Measurements from ENCODE around the gene CDH11.
A peak's percentile ranks its signal among the peaks of the same experiment; 100 is the strongest.

CDH11 gene

GRCh38 chr16:65124212-65124548 lies 2.3 kb upstream of the CDH11 start:
- H3K27me3 ChIP-seq (ENCODE audit: insufficient read depth, low read length): no peaks in the 10 kb centered on the region
- H2AFZ ChIP-seq (ENCODE audit: low read length, unreplicated experiment): peak overlapping the region; percentile 92
- H3K79me2 ChIP-seq (ENCODE audit: control insufficient read depth, insufficient read depth, low read length, unreplicated experiment): peaks cover 24% of the 10 kb centered on the region
- peak overlapping the region; percentile 62 for H3K27ac ChIP-seq (ENCODE audit: low read depth, low read length)
- H3K4me3 ChIP-seq (ENCODE audit: low read depth, low read length): peak overlapping the region; percentile 92
- H3K4me1 ChIP-seq (ENCODE audit: control insufficient read depth, insufficient read depth, low read length, unreplicated experiment): peaks cover 24% of the 10 kb centered on the region
- H3K36me3 ChIP-seq (ENCODE audit: insufficient read depth, low read length): no peaks in the 10 kb centered on the region

DNA sequence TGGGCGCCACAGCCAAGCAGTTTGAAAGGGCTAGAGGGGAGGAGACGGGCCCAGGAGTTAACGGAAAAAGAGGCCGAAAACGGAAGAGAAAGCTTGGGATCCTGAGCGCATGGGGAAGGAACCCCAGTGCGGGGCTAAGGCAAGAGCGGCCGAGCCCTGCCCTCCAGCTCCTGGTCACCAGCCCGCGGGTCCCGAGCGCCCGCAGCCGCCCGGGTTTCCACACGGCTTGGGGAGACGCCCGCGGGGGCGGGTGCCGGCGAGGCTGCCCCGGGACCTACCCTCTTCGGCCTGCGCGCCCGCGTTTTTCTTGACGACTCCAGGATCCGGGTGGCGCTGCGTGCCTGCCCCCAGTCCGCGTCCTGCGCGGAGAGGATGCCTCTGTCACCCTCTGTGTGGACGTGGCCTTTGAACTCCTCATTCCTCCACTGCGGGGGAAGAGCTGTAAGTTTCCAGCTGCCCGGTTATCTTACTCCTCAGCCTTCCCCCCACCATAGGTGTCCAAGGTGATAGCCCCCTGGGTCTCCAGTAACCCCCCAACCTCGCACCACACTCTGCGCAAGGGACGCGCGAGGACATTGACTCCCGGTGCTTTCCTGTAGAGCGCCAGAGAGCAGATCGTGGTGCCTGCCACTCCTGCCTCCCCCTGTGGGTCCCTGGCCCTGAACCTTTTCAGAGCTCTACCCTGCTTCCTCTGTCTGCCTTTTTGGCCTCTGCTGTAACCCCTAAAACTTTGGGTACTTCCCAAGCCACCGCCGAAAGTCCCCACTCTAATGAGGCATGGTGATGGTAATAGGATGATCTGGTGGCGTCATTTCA lies 1.7 kb upstream of the CDH11 start:
- Histone ChIP-seq H3K27me3 (ENCODE audit: insufficient read depth, low read length) (no peaks in the 10 kb centered on the region), H3K4me1 (ENCODE audit: control insufficient read depth, insufficient read depth, low read length, unreplicated experiment) (peaks cover 29% of the 10 kb centered on the region), H3K27ac (ENCODE audit: low read depth, low read length) (peak overlapping the region; percentile 62), H3K36me3 (ENCODE audit: insufficient read depth, low read length) (no peaks in the 10 kb centered on the region), H3K79me2 (ENCODE audit: control insufficient read depth, insufficient read depth, low read length, unreplicated experiment) (peaks cover 30% of the 10 kb centered on the region), H3K4me3 (ENCODE audit: low read depth, low read length) (peak overlapping the region; percentile 92), H2AFZ (ENCODE audit: low read length, unreplicated experiment) (peak overlapping the region; percentile 92)

DNA sequence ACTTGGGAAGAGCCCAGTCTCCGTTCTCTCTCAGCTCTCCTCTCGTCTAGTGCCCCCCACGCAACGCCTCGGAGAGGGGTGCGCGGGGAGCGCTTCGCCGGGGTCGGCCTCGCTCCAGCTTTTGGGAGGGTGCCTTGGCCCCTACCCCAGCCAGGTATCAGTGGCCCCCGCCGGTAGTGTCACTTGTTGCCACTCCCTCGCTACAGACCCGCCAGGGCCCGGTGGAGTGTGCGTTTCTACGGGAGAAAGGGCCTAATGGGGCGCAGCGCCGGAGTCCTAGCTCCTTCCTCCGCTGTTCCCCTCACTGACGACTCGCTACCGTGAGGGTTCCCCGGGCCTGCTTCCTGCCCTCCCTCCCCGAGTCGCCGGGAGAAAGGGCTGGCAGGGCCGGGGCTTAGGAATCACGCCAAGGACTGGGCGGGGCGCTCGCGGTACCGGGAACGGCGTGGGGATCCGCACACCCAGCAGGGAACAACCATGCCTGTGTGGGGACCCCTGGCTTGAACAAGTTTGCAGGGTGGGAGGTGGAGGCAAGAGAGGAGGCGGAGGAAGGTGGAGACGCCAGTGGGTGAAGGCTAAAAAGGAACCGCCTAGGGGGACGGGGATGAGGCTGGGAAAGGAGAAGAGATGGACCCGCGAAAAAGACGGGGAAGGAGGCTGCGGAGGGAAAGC lies 997 bp upstream of the CDH11 start:
- no peaks in the 10 kb centered on the region for H3K27me3 ChIP-seq (ENCODE audit: insufficient read depth, low read length)
- H3K27ac ChIP-seq (ENCODE audit: low read depth, low read length): peak overlapping the region; percentile 62

DNA sequence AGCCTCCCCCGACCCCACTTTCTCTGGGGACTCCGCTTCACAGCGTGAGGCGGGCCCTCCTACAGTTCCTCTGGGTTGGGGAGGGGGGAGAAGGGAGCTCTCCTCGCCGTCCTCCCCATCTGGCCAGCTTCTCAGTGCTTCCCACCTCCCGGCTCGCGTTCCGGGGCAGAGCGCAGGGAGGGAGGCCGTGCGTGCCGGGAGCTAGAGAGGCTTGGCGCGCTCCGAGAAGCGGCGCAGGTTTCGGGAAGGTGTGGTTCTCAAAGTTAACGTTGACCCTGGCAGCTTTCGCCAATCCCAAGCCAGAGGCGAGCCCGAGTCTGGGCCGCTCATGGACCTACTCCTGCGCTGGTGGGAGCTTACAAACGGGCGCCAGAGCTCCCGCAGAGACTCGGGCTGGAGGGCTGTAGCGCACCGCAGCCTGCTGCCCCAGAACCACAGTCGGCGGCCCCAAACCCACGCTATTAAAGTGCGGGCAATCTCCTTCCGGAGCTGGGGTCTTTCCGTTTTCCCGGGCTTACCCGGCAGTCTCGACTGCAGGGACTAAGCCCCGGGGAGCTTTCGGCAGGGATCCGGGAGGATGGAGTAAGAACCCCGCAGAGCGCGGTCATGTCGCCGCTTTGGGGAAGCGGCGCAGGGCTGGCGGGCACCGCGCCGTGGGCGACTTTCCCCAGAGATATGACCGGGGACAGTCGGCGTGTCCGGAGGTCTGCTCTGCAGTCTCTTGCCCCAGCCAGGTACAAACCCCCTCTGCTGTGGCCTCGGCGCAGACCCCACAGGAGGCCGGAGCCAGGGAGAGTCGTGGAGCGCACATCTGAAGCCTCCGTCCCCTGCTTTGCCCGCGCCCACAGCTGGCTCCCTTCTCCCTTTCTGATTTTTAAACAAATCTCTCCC lies 787 bp downstream of the CDH11 start:
- Histone ChIP-seq H3K79me2 (ENCODE audit: control insufficient read depth, insufficient read depth, low read length, unreplicated experiment) (peaks cover 46% of the 10 kb centered on the region), H2AFZ (ENCODE audit: low read length, unreplicated experiment) (peak overlapping the region; percentile 83), H3K27me3 (ENCODE audit: insufficient read depth, low read length) (no peaks in the 10 kb centered on the region), H3K27ac (ENCODE audit: low read depth, low read length) (peak overlapping the region; percentile 60), H3K4me3 (ENCODE audit: low read depth, low read length) (peak overlapping the region; percentile 92), H3K36me3 (ENCODE audit: insufficient read depth, low read length) (no peaks in the 10 kb centered on the region), H3K4me1 (ENCODE audit: control insufficient read depth, insufficient read depth, low read length, unreplicated experiment) (peaks cover 52% of the 10 kb centered on the region)

More for the DNA sequence above, 997 bp upstream of the CDH11 start:
- peak overlapping the region; percentile 92 for H2AFZ ChIP-seq (ENCODE audit: low read length, unreplicated experiment)
- H3K4me1 ChIP-seq (ENCODE audit: control insufficient read depth, insufficient read depth, low read length, unreplicated experiment): peaks cover 35% of the 10 kb centered on the region
- H3K4me3 ChIP-seq (ENCODE audit: low read depth, low read length): peak overlapping the region; percentile 92
- H3K79me2 ChIP-seq (ENCODE audit: control insufficient read depth, insufficient read depth, low read length, unreplicated experiment): peaks cover 30% of the 10 kb centered on the region
- H3K36me3 ChIP-seq (ENCODE audit: insufficient read depth, low read length): no peaks in the 10 kb centered on the region

DNA sequence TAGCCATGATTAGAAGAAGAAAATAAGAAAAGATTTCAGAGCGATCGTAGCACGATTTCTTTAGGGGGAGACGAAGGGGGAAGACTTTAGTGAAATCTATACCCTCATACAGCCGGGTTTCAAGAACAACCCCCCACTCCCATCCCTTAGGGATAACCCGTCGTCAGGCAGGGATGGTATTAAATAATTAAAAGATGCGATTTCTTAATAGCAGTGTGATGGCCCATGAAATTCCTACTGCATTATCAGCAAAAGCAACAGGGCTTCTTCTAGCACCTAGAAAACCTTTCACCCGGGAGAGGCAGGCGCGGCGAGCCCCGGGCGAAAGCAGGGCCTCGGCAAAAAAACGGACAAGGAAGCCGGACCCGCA lies 1.4 kb downstream of the CDH11 start:
- Histone ChIP-seq H3K27me3 (ENCODE audit: insufficient read depth, low read length) (no peaks in the 10 kb centered on the region), H3K4me3 (ENCODE audit: low read depth, low read length) (peak overlapping the region; percentile 92), H3K27ac (ENCODE audit: low read depth, low read length) (peak overlapping the region; percentile 60), H3K4me1 (ENCODE audit: control insufficient read depth, insufficient read depth, low read length, unreplicated experiment) (peaks cover 49% of the 10 kb centered on the region), H3K79me2 (ENCODE audit: control insufficient read depth, insufficient read depth, low read length, unreplicated experiment) (peaks cover 50% of the 10 kb centered on the region), H2AFZ (ENCODE audit: low read length, unreplicated experiment) (peak overlapping the region; percentile 42), H3K36me3 (ENCODE audit: insufficient read depth, low read length) (no peaks in the 10 kb centered on the region)

- H3K4me1 ChIP-seq (ENCODE audit: control insufficient read depth, insufficient read depth, low read length, unreplicated experiment): peaks cover 45% of the 10 kb centered on the region
- H3K36me3 ChIP-seq (ENCODE audit: insufficient read depth, low read length): no peaks in the 10 kb centered on the region
- peaks cover 55% of the 10 kb centered on the region for H3K79me2 ChIP-seq (ENCODE audit: control insufficient read depth, insufficient read depth, low read length, unreplicated experiment)
- H3K27ac ChIP-seq (ENCODE audit: low read depth, low read length): peak overlapping the region; percentile 60
- H2AFZ ChIP-seq (ENCODE audit: low read length, unreplicated experiment): peak overlapping the region; percentile 42
- H3K27me3 ChIP-seq (ENCODE audit: insufficient read depth, low read length): no peaks in the 10 kb centered on the region
- peak overlapping the region; percentile 92 for H3K4me3 ChIP-seq (ENCODE audit: low read depth, low read length)
Measured at GRCh38 chr16:65119901-65120401, 1.9 kb downstream of the CDH11 start.

GRCh38 chr16:65119435-65119834 lies 2.4 kb downstream of the CDH11 start:
- Histone ChIP-seq H3K4me3 (ENCODE audit: low read depth, low read length) (peak overlapping the region; percentile 92), H2AFZ (ENCODE audit: low read length, unreplicated experiment) (peak overlapping the region; percentile 42), H3K27ac (ENCODE audit: low read depth, low read length) (peak overlapping the region; percentile 60), H3K4me1 (ENCODE audit: control insufficient read depth, insufficient read depth, low read length, unreplicated experiment) (peaks cover 40% of the 10 kb centered on the region), H3K36me3 (ENCODE audit: insufficient read depth, low read length) (no peaks in the 10 kb centered on the region), H3K27me3 (ENCODE audit: insufficient read depth, low read length) (no peaks in the 10 kb centered on the region), H3K79me2 (ENCODE audit: control insufficient read depth, insufficient read depth, low read length, unreplicated experiment) (peaks cover 58% of the 10 kb centered on the region)

- Histone ChIP-seq H3K27me3 (ENCODE audit: insufficient read depth, low read length) (no peaks in the 10 kb centered on the region), H3K4me1 (ENCODE audit: control insufficient read depth, insufficient read depth, low read length, unreplicated experiment) (peaks cover 35% of the 10 kb centered on the region), H3K79me2 (ENCODE audit: control insufficient read depth, insufficient read depth, low read length, unreplicated experiment) (peaks cover 55% of the 10 kb centered on the region)
Measured at GRCh38 chr16:65118871-65119270, 3.0 kb downstream of the CDH11 start.

DNA sequence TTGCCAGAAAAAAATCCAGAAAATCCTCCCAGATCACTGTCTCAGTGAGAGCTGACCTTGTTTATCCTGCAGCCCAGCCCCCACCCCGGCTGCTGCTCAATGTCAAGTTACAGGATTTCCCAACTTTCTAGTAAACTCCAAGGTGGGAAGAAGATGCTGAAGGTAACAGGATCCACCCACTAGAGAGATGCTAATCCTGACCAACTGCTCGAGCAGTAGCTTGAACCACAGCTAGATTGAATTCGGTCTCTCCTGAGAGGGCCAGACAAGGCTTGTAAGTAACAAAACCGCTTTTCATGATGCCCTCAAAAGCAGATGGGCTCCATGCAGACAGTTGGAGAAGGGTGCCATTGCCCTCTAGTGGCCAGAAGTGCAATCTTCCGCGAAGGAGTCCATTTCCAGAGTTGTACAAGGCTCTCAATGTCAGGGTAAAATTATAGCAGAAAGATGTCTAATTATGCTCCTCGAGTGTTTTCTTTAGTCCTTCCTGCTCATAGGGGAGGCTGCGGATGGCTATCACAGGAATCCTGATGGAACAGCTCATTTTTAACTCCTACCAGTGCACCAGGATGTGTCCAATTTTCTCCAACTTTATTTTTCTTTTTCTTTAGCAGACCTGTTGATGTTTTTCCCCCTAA lies 3.9 kb downstream of the CDH11 start:
- Histone ChIP-seq H3K4me3 (ENCODE audit: low read depth, low read length) (peak overlapping the region; percentile 92), H3K36me3 (ENCODE audit: insufficient read depth, low read length) (no peaks in the 10 kb centered on the region), H3K4me1 (ENCODE audit: control insufficient read depth, insufficient read depth, low read length, unreplicated experiment) (peaks cover 34% of the 10 kb centered on the region), H2AFZ (ENCODE audit: low read length, unreplicated experiment) (peak overlapping the region; percentile 53), H3K27ac (ENCODE audit: low read depth, low read length) (peak overlapping the region; percentile 60), H3K27me3 (ENCODE audit: insufficient read depth, low read length) (no peaks in the 10 kb centered on the region), H3K79me2 (ENCODE audit: control insufficient read depth, insufficient read depth, low read length, unreplicated experiment) (peaks cover 52% of the 10 kb centered on the region)

More at GRCh38 chr16:65118871-65119270, 3.0 kb downstream of the CDH11 start:
- H3K36me3 ChIP-seq (ENCODE audit: insufficient read depth, low read length): no peaks in the 10 kb centered on the region
- H3K4me3 ChIP-seq (ENCODE audit: low read depth, low read length): peak overlapping the region; percentile 92
- peak overlapping the region; percentile 80 for H2AFZ ChIP-seq (ENCODE audit: low read length, unreplicated experiment)
- peak overlapping the region; percentile 60 for H3K27ac ChIP-seq (ENCODE audit: low read depth, low read length)
